ENCODE data around the gene TAF6.

The TAF6 gene

GRCh38 chr7:100093498-100093897, 25.7 kb downstream of the TAF6 start:
- H3K4me3 ChIP-seq (ENCODE audit: low read length) = no peak overlapping the region
- H3K27me3 ChIP-seq (ENCODE audit: control insufficient read depth, insufficient read depth, low read length) = no peaks in the 10 kb centered on the region
- no peak overlapping the region for H3K27ac ChIP-seq (ENCODE audit: low read depth, low read length)
- peaks cover 65% of the 10 kb centered on the region for H3K36me3 ChIP-seq (ENCODE audit: control insufficient read depth, insufficient read depth, low read length)
- H3K4me1 ChIP-seq (ENCODE audit: control insufficient read depth, insufficient read depth, low read length) = peaks cover 7% of the 10 kb centered on the region
- H3K9ac ChIP-seq (ENCODE audit: low read length) = no peak overlapping the region

- Histone ChIP-seq H3K27ac (ENCODE audit: low read depth, low read length) (no peak overlapping the region), H3K36me3 (ENCODE audit: control insufficient read depth, insufficient read depth, low read length) (peaks cover 61% of the 10 kb centered on the region)
Measured at GRCh38 chr7:100093054-100093453, 26.1 kb downstream of the TAF6 start.

GRCh38 chr7:100091411-100092181, 27.6 kb downstream of the TAF6 start:
- Histone ChIP-seq H3K27me3 (ENCODE audit: control insufficient read depth, insufficient read depth, low read length) (no peaks in the 10 kb centered on the region), H3K27ac (ENCODE audit: low read depth, low read length) (no peak overlapping the region), H3K36me3 (ENCODE audit: control insufficient read depth, insufficient read depth, low read length) (peaks cover 50% of the 10 kb centered on the region), H3K4me1 (ENCODE audit: control insufficient read depth, insufficient read depth, low read length) (peaks cover 11% of the 10 kb centered on the region), H3K9ac (ENCODE audit: low read length) (no peak overlapping the region), H3K4me3 (ENCODE audit: low read length) (no peak overlapping the region)

More at GRCh38 chr7:100093054-100093453, 26.1 kb downstream of the TAF6 start:
- H3K9ac ChIP-seq (ENCODE audit: low read length) = no peak overlapping the region
- H3K4me1 ChIP-seq (ENCODE audit: control insufficient read depth, insufficient read depth, low read length) = peaks cover 8% of the 10 kb centered on the region
- H3K4me3 ChIP-seq (ENCODE audit: low read length) = no peak overlapping the region
- no peaks in the 10 kb centered on the region for H3K27me3 ChIP-seq (ENCODE audit: control insufficient read depth, insufficient read depth, low read length)

- H3K36me3 ChIP-seq (ENCODE audit: control insufficient read depth, insufficient read depth, low read length) = peaks cover 43% of the 10 kb centered on the region
- no peak overlapping the region for H3K9ac ChIP-seq (ENCODE audit: low read length)
- H3K27ac ChIP-seq (ENCODE audit: low read depth, low read length) = no peak overlapping the region
- H3K4me3 ChIP-seq (ENCODE audit: low read length) = no peak overlapping the region
- H3K4me1 ChIP-seq (ENCODE audit: control insufficient read depth, insufficient read depth, low read length) = peaks cover 11% of the 10 kb centered on the region
- H3K27me3 ChIP-seq (ENCODE audit: control insufficient read depth, insufficient read depth, low read length) = no peaks in the 10 kb centered on the region
Measured at GRCh38 chr7:100090527-100091410, 28.4 kb downstream of the TAF6 start.

- peak overlapping the region; percentile 88 for H3K27ac ChIP-seq (ENCODE audit: low read depth, low read length)
- peaks cover 11% of the 10 kb centered on the region for H3K4me1 ChIP-seq (ENCODE audit: control insufficient read depth, insufficient read depth, low read length)
- peak overlapping the region; percentile 57 for H3K9ac ChIP-seq (ENCODE audit: low read length)
- H3K27me3 ChIP-seq (ENCODE audit: control insufficient read depth, insufficient read depth, low read length) = no peaks in the 10 kb centered on the region
- H3K36me3 ChIP-seq (ENCODE audit: control insufficient read depth, insufficient read depth, low read length) = peaks cover 36% of the 10 kb centered on the region
- peak overlapping the region; percentile 99 for H3K4me3 ChIP-seq (ENCODE audit: low read length)
Measured at GRCh38 chr7:100089458-100090196, 29.5 kb downstream of the TAF6 start.

- Histone ChIP-seq H3K27me3 (ENCODE audit: control insufficient read depth, insufficient read depth, low read length) (no peaks in the 10 kb centered on the region), H3K9ac (ENCODE audit: low read length) (peak within 1 kb of the TSS; percentile 57), H3K27ac (ENCODE audit: low read depth, low read length) (peak within 1 kb of the TSS; percentile 88), H3K4me1 (ENCODE audit: control insufficient read depth, insufficient read depth, low read length) (peaks cover 11% of the 10 kb centered on the region), H3K4me3 (ENCODE audit: low read length) (peak within 1 kb of the TSS; percentile 99), H3K36me3 (ENCODE audit: control insufficient read depth, insufficient read depth, low read length) (peaks cover 31% of the 10 kb centered on the region)
Measured at GRCh38 chr7:100088621-100089457, 30.3 kb downstream of the TAF6 start, which contains the start of gene COPS6. Gene COPS6, plus strand, starts transcription at chr7:100088969. Its CDS starts 22 bp downstream, at chr7:100088991.

- peak overlapping the region; percentile 57 for H3K9ac ChIP-seq (ENCODE audit: low read length)
- H3K27me3 ChIP-seq (ENCODE audit: control insufficient read depth, insufficient read depth, low read length) = no peaks in the 10 kb centered on the region
- peaks cover 24% of the 10 kb centered on the region for H3K36me3 ChIP-seq (ENCODE audit: control insufficient read depth, insufficient read depth, low read length)
- H3K4me1 ChIP-seq (ENCODE audit: control insufficient read depth, insufficient read depth, low read length) = peaks cover 11% of the 10 kb centered on the region
- peak overlapping the region; percentile 88 for H3K27ac ChIP-seq (ENCODE audit: low read depth, low read length)
- peak overlapping the region; percentile 99 for H3K4me3 ChIP-seq (ENCODE audit: low read length)
Measured at GRCh38 chr7:100088095-100088620, 31.0 kb downstream of the TAF6 start.

GRCh38 chr7:100087055-100087750, 32.0 kb downstream of the TAF6 start:
- no peak overlapping the region for H3K9ac ChIP-seq (ENCODE audit: low read length)

GRCh38 chr7:100085515-100085914, 33.6 kb downstream of the TAF6 start:
- no peak overlapping the region for H3K27ac ChIP-seq (ENCODE audit: low read depth, low read length)
- H3K4me3 ChIP-seq (ENCODE audit: low read length) = no peak overlapping the region
- H3K36me3 ChIP-seq (ENCODE audit: control insufficient read depth, insufficient read depth, low read length) = peaks cover 3% of the 10 kb centered on the region
- peaks cover 16% of the 10 kb centered on the region for H3K4me1 ChIP-seq (ENCODE audit: control insufficient read depth, insufficient read depth, low read length)
- no peak overlapping the region for H3K9ac ChIP-seq (ENCODE audit: low read length)
- H3K27me3 ChIP-seq (ENCODE audit: control insufficient read depth, insufficient read depth, low read length) = no peaks in the 10 kb centered on the region

More at GRCh38 chr7:100087055-100087750, 32.0 kb downstream of the TAF6 start:
- peaks cover 15% of the 10 kb centered on the region for H3K36me3 ChIP-seq (ENCODE audit: control insufficient read depth, insufficient read depth, low read length)
- H3K27ac ChIP-seq (ENCODE audit: low read depth, low read length) = peak overlapping the region; percentile 88
- H3K4me1 ChIP-seq (ENCODE audit: control insufficient read depth, insufficient read depth, low read length) = peaks cover 11% of the 10 kb centered on the region
- H3K4me3 ChIP-seq (ENCODE audit: low read length) = no peak overlapping the region
- H3K27me3 ChIP-seq (ENCODE audit: control insufficient read depth, insufficient read depth, low read length) = no peaks in the 10 kb centered on the region

GRCh38 chr7:100082978-100083377, 36.2 kb downstream of the TAF6 start:
- peaks cover 11% of the 10 kb centered on the region for H3K4me1 ChIP-seq (ENCODE audit: control insufficient read depth, insufficient read depth, low read length)
- no peak overlapping the region for H3K27ac ChIP-seq (ENCODE audit: low read depth, low read length)
- H3K36me3 ChIP-seq (ENCODE audit: control insufficient read depth, insufficient read depth, low read length) = no peaks in the 10 kb centered on the region

More at GRCh38 chr7:100082978-100083377, 36.2 kb downstream of the TAF6 start:
- Histone ChIP-seq H3K9ac (ENCODE audit: low read length) (no peak overlapping the region), H3K4me3 (ENCODE audit: low read length) (no peak overlapping the region), H3K27me3 (ENCODE audit: control insufficient read depth, insufficient read depth, low read length) (no peaks in the 10 kb centered on the region)
